ENCODE results near the gene SNX9. TPM values are rescaled to one million over a fixed set of nuclear protein-coding genes. Genes with fewer than 3 reads are reported as not detected.

Gene SNX9
- total and polyA plus RNA-seq, 2 donors (not counting 1 experiment from before 2014, with no cell fraction given) = 10.0 to 50.7 TPM

- H3K4me2 ChIP-seq (replicated peaks; ENCODE audit: low read depth, low read length, poor library complexity, severe bottlenecking) = no peak overlapping the region
- no peak overlapping the region for H3K4me3 Mint-ChIP-seq
Observed at GRCh38 chr6:157944983-157945931, 122.2 kb downstream of the SNX9 start.

More at GRCh38 chr6:157944983-157945931, 122.2 kb downstream of the SNX9 start:
- Mint-ChIP-seq H3K9me3 (ENCODE audit: insufficient read depth) (peaks cover 2% of the 10 kb centered on the region), H3K27ac (no peak overlapping the region), H3K4me1 (no peaks in the 10 kb centered on the region), H3K27me3 (no peaks in the 10 kb centered on the region)
- no peak for TF ChIP-seq EZH2 (IDR thresholded peaks at IDR 0.05; ENCODE audit: borderline replicate concordance, insufficient read depth, low read depth, low read length, poor library complexity, severe bottlenecking)
- TF ChIP-seq CTCF (IDR thresholded peaks at IDR 0.05) = no peak
- H3K27ac ChIP-seq (ENCODE audit: low read length in 2 of 2) = no peak overlapping the region
- ChIA-PET POLR2A (no interaction called here), CTCF (interaction anchor here (1.1 to 2.8 kb wide), 2 partner anchors 129 to 189 kb away, joined by 3 to 19 read pairs; no protein-coding TSS in a partner anchor)
- H3K27me3 ChIP-seq (replicated peaks in 1 of 4; ENCODE audit: control extremely low read depth in 1 of 4, control insufficient read depth in 3 of 4, insufficient read depth in 4 of 4, low read length in 3 of 4) = no peaks in the 10 kb centered on the region
- no peaks in the 10 kb centered on the region for H3K4me1 ChIP-seq (ENCODE audit: control insufficient read depth in 2 of 2, insufficient read depth in 2 of 2, low read length in 2 of 2)
- H3K4me3 ChIP-seq (ENCODE audit: control extremely low read depth in 1 of 5, extremely low read depth in 1 of 5, insufficient read depth in 1 of 5, low read depth in 2 of 5, low read length in 4 of 5) = no peak overlapping the region
- WGBS (ENCODE audit: insufficient coverage) = 97% methylated on average over 6 of the region's 14 CpGs
- intact Hi-C loops (cut with micrococcal nuclease) = no loop called here
- H4K20me1 ChIP-seq (ENCODE audit: control insufficient read depth, insufficient read depth, low read length, poor library complexity, severe bottlenecking) = no peaks in the 10 kb centered on the region
- H3K79me2 ChIP-seq (ENCODE audit: control insufficient read depth, insufficient read depth, low read length) = no peaks in the 10 kb centered on the region
- no peak overlapping the region for H3K9ac ChIP-seq (ENCODE audit: low read length)
- no peak for DNase-seq
- peaks cover 0 to 43% of the 10 kb centered on the region in 2 experiments for H3K36me3 ChIP-seq (replicated peaks in 1 of 2; ENCODE audit: control extremely low read depth in 1 of 2, control insufficient read depth in 1 of 2, extremely low read depth in 1 of 2, insufficient read depth in 2 of 2, low read length in 1 of 2)
- peaks cover 0 to 4% (median 0%) of the 10 kb centered on the region in 3 donors for H3K9me3 ChIP-seq (ENCODE audit: control extremely low read depth in 1 of 3, control insufficient read depth in 2 of 3, insufficient read depth in 1 of 3, low read length in 2 of 3)
- ATAC-seq (ENCODE audit: low read depth) = no peak
- H2AFZ ChIP-seq (ENCODE audit: insufficient read depth, low read depth, low read length, poor library complexity, severe bottlenecking) = no peak overlapping the region

All from B cell (primary cell).